Measurements from ENCODE around the gene EMD.
A peak's percentile ranks its signal among the peaks of the same experiment; 100 is the strongest.
"Not testable (repeated sequence)": the region's sequence is repeated elsewhere in the genome, so short reads cannot be mapped to it uniquely, and the experiment has no call there.

EMD gene

GRCh38 chrX:154397888-154398667, 19.0 kb downstream of the EMD start, which contains the start of gene RPL10:
Gene RPL10, plus strand, starts transcription at chrX:154398377. Its CDS starts 143 bp downstream, at chrX:154398520.
- peak; percentile 84 to 89 for DNase-seq

GRCh38 chrX:154398668-154399526, 19.8 kb downstream of the EMD start:
- DNase-seq = peak in 1 of 2 experiments; percentile 32

GRCh38 chrX:154399527-154400368, 20.7 kb downstream of the EMD start:
- DNase-seq = no peak

GRCh38 chrX:154400369-154400817, 21.3 kb downstream of the EMD start:
- not testable (repeated sequence) for DNase-seq

- no peak for DNase-seq
Observed at GRCh38 chrX:154401045-154401799, 22.1 kb downstream of the EMD start.

GRCh38 chrX:154401918-154402621, 23.0 kb downstream of the EMD start:
- DNase-seq = no peak

GRCh38 chrX:154402622-154403127, 23.6 kb downstream of the EMD start:
- DNase-seq = no peak

- no peak for DNase-seq
Observed at GRCh38 chrX:154403192-154403591, 24.1 kb downstream of the EMD start.

GRCh38 chrX:154403858-154404257, 24.8 kb downstream of the EMD start:
- no peak for DNase-seq

GRCh38 chrX:154404625-154405192, 25.6 kb downstream of the EMD start:
- no peak for DNase-seq

- DNase-seq = no peak
Observed at GRCh38 chrX:154408659-154409221, 29.6 kb downstream of the EMD start.

GRCh38 chrX:154409222-154409871, 30.3 kb downstream of the EMD start, which contains the start of gene DNASE1L1:
Gene DNASE1L1, minus strand, starts transcription at chrX:154409254. Its CDS starts 3,686 bp downstream, at chrX:154405568.
- no peak for DNase-seq

- DNase-seq = peak; percentile 28 to 49
Observed at GRCh38 chrX:154411981-154412340, 32.9 kb downstream of the EMD start.

GRCh38 chrX:154412468-154412867, 33.4 kb downstream of the EMD start:
- DNase-seq = no peak

GRCh38 chrX:154413142-154413541, 34.0 kb downstream of the EMD start:
- DNase-seq = no peak

GRCh38 chrX:154417157-154417556, 38.1 kb downstream of the EMD start:
- peak; percentile 15 to 55 for DNase-seq

GRCh38 chrX:154419189-154419588, 40.1 kb downstream of the EMD start:
- DNase-seq = no peak

GRCh38 chrX:154419688-154420401, 40.8 kb downstream of the EMD start:
- peak; percentile 15 to 53 for DNase-seq

- DNase-seq = no peak
Observed at GRCh38 chrX:154420402-154420756, 41.3 kb downstream of the EMD start.

Measured in SHP77 (cell line).